ENCODE data around the gene NLGN1. TPM values are rescaled to one million over a fixed set of nuclear protein-coding genes. Genes with fewer than 3 reads are reported as not detected.

Gene NLGN1
- total RNA-seq, 1 experiment from 2014 or later, result 5.2 TPM

DNA sequence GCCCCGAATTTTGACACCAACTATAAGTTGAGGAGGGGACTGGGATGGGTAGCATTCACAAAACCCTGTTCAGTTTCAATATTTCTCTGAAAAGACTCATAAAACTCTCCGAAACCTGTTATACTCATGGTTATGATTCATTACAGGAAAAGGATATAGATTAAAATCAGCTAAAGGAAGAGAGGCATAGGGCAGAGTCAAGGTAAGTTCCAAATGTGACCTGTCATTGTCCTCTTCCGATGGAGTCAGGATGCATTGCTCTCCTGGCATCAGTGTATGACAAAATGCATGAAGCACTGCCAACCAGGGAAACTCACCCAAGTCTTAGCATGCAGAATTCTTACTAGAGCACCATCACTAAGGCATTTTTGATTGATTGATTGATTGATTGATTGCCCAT lies 936.6 kb downstream of the NLGN1 start:
- H3K9me3 ChIP-seq (ENCODE audit: control insufficient read depth, low read depth, low read length), result no peaks in the 10 kb centered on the region
- no peak overlapping the region for H3T11ph ChIP-seq (ENCODE audit: low read length)
- H4K91ac ChIP-seq (ENCODE audit: insufficient read length, low read depth, low read length), result no peak overlapping the region
- H4K20me1 ChIP-seq (ENCODE audit: control insufficient read depth, insufficient read depth, insufficient read length), result no peaks in the 10 kb centered on the region
- no peak overlapping the region for H3K27ac Mint-ChIP-seq
- no peaks in the 10 kb centered on the region; the same call in 1 of the 2 replicates for H3K4me1 ChIP-seq (ENCODE audit: insufficient read depth, low read length)
- no peaks in the 10 kb centered on the region for H3K23me2 ChIP-seq (ENCODE audit: insufficient read length, low read depth, low read length, poor library complexity, severe bottlenecking)
- no peak overlapping the region for H2AK5ac ChIP-seq (ENCODE audit: insufficient read length, low read length)
- TF ChIP-seq, protein P1, sequence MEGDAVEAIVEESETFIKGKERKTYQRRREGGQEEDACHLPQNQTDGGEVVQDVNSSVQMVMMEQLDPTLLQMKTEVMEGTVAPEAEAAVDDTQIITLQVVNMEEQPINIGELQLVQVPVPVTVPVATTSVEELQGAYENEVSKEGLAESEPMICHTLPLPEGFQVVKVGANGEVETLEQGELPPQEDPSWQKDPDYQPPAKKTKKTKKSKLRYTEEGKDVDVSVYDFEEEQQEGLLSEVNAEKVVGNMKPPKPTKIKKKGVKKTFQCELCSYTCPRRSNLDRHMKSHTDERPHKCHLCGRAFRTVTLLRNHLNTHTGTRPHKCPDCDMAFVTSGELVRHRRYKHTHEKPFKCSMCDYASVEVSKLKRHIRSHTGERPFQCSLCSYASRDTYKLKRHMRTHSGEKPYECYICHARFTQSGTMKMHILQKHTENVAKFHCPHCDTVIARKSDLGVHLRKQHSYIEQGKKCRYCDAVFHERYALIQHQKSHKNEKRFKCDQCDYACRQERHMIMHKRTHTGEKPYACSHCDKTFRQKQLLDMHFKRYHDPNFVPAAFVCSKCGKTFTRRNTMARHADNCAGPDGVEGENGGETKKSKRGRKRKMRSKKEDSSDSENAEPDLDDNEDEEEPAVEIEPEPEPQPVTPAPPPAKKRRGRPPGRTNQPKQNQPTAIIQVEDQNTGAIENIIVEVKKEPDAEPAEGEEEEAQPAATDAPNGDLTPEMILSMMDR (conservative IDR thresholded peaks at IDR 0.05), result no peak
- H3K27me3 Mint-ChIP-seq (ENCODE audit: low read depth), result peaks cover 2% of the 10 kb centered on the region; the same call in 1 of the 2 replicates
- H3K36me3 Mint-ChIP-seq (ENCODE audit: insufficient read depth in 1 of 3, low read depth in 3 of 3), result no peaks in the 10 kb centered on the region
- H3K79me1 ChIP-seq (ENCODE audit: insufficient read depth, low read depth, low read length, poor library complexity, severe bottlenecking), result no peaks in the 10 kb centered on the region
- H2BK12ac ChIP-seq (ENCODE audit: insufficient read length, low read depth, low read length), result no peak overlapping the region
- no CpG with 5 or more reads among the region's 3 CpGs for WGBS (ENCODE audit: extremely low coverage, insufficient read length, low lambda C conversion rate)
- no peak overlapping the region for H2BK20ac ChIP-seq (ENCODE audit: low read depth, low read length, poor library complexity, severe bottlenecking)
- H3K4me2 ChIP-seq (ENCODE audit: insufficient read depth, insufficient read length, low read length), result no peak overlapping the region
- no peak overlapping the region for H3K9ac ChIP-seq (ENCODE audit: extremely low read depth, insufficient read length, low read length)
- no peak overlapping the region for H4K8ac ChIP-seq (replicated peaks; ENCODE audit: insufficient read length, low read depth, low read length)
- no peak overlapping the region for H3K56ac ChIP-seq (ENCODE audit: insufficient read length, low read depth, low read length)
- H3K4ac ChIP-seq (ENCODE audit: low read depth, low read length), result no peak overlapping the region
- H3K9me3 Mint-ChIP-seq, result no peaks in the 10 kb centered on the region; a peak in 1 of 5 replicates
- H4K5ac ChIP-seq (ENCODE audit: insufficient read length, low read depth, low read length), result no peak overlapping the region
- no peak overlapping the region for H2BK15ac ChIP-seq (ENCODE audit: low read depth, low read length)
- H3K27me3 ChIP-seq (ENCODE audit: insufficient read depth, low read length), result no peaks in the 10 kb centered on the region
- no peaks in the 10 kb centered on the region for H3K79me2 ChIP-seq (ENCODE audit: insufficient read depth, low read length)
- H3K14ac ChIP-seq (ENCODE audit: insufficient read depth, low read length), result no peak overlapping the region
- H2BK120ac ChIP-seq (ENCODE audit: low read depth, low read length, poor library complexity, severe bottlenecking), result no peak overlapping the region
- no peak overlapping the region for H3K23ac ChIP-seq (ENCODE audit: insufficient read length, low read depth, low read length)
- peaks cover 13 to 20% of the 10 kb centered on the region in 2 experiments for H3K4me1 Mint-ChIP-seq
- H3K18ac ChIP-seq (ENCODE audit: insufficient read length, low read depth, low read length), result no peak overlapping the region
- no peak overlapping the region for H3K4me3 Mint-ChIP-seq
- H3K27ac ChIP-seq (ENCODE audit: insufficient read length, low read depth, low read length), result no peak overlapping the region
- no peak for DNase-seq
- H2BK5ac ChIP-seq (ENCODE audit: insufficient read length, low read length), result no peak overlapping the region
- H2AFZ ChIP-seq (ENCODE audit: low read length), result no peak overlapping the region

Data from H9 (cell line).